Embryonic facial prominence (tissue), 1 donor: Measurements from ENCODE around the gene TSPAN18.

ENCODE experiments used
- DNase-seq: peaks from one replicate; pipeline ENCODE4 v3.0.0-alpha.2; 2016; ENCODE audit errors: extremely low spot score

Gene TSPAN18

GRCh38 chr11:44759743-44760476 lies 33.1 kb downstream of the TSPAN18 start:
- DNase-seq, result no peak

GRCh38 chr11:44760477-44760872 lies 33.7 kb downstream of the TSPAN18 start:
- DNase-seq, result no peak

DNA sequence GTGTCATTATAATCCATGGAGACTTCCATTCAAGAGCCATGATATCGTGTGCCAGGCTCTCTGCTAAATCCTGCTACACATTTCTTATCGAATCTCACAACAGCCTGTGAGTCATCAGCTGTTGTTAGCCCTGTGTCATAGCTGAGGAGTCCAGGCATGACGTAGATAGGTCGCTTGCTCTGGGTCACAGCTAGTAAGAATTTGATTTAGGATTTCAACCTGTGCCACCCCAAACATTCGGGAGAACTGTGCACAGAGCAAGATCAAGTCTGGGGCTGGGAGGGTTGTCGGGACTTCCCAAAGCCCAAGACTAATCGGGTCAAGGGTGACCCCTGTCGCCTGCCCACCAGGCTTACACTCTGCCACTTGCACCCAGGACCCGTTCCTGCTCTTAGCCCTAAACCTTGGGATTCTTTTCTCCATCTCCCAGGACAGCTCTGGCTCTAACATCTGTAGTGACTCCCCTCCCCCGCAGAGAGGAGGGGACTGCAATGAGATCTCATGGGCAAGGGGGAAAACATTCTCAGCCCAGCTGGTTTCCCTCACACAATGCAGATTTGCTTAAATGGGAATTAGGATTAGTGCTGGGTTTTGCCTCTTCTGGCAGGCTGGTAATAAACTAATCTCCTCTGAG lies 34.3 kb downstream of the TSPAN18 start:
- DNase-seq, result no peak

DNA sequence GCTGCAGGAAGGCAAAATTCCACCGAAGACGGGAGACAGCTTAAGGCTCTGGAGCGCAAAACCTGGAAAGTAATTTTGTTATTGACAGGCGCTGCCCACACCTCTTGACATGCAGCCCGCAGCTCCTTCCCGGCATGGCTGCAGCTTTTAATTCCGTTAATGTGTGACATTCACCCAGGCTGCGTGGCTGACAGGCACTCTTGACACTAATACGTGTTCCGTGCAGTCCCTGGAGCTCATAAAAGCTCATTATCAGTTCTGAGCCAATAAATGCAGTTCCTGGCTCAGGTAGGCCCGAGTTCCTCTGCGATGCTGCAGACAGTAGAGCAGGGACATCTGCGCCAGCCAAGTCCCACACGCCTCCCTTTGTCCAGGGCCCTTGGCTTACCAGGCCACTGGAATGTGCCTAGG lies 34.8 kb downstream of the TSPAN18 start:
- no peak for DNase-seq

GRCh38 chr11:44763121-44763820 lies 36.5 kb downstream of the TSPAN18 start:
- no peak for DNase-seq

DNA sequence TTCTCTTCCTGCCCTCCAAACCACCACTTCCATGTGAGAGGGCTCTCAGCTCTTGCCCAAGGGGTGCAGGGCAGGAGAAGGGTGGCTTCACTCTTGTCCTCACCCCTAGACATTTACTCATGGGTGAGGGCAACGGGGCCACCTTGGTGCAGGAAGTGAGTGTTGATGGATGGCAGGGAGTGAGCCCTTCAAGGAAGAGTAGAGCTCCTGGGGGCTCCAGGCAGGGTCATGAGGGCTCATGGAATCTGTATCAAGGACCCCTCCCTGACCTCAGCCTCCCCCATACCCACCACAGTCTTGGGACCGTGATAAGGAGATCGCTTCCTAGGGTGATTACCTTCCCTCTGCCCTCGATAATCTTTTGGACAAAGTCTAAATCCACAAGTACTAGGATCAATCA lies 37.8 kb downstream of the TSPAN18 start:
- DNase-seq, result no peak

DNA sequence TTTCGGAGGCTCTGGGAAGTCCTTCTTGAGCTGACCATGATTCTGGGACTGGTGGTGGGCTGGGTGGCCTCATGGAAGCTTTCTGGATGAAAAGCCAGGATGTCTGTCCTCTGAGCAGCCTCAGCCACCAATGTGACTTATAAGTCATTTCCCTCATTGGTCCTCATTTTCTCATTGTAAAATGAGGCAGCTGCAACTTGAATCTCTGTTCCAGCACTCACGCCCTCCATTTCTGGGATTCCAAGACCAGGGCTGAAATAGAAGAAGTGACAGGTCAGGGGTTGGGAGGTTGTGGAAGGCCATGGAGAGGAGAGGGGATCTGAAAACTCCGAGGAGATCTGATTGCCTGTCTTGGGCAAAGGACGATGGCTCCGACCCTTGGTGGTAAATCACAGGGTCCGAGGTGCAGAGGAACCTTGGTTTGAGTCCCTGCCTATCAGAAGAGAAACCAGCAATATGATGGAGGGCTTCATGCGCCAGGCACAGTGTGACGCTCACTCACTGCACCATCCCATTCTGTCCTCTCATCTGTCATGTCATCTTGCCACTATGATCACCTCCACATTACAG lies 38.3 kb downstream of the TSPAN18 start:
- no peak for DNase-seq

DNA sequence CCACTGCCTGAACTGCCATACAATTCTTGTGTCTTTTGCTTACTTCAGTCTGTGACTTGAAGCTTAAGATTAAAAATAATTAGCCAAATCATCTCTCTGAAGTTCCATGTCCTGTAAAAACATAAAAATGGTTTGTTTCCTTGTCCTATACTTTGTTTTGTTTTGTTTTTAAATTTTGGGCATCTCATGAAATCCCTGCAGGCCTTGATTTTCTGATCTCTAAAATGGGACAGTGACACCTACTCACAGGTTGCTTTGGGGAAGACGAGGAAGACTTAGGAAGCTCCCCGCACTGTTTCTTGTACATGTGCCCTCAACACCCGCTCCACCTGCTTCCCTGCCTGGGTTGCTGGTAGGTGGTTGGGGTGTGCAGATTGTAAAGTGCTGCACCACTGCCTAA lies 38.9 kb downstream of the TSPAN18 start:
- no peak for DNase-seq

DNA sequence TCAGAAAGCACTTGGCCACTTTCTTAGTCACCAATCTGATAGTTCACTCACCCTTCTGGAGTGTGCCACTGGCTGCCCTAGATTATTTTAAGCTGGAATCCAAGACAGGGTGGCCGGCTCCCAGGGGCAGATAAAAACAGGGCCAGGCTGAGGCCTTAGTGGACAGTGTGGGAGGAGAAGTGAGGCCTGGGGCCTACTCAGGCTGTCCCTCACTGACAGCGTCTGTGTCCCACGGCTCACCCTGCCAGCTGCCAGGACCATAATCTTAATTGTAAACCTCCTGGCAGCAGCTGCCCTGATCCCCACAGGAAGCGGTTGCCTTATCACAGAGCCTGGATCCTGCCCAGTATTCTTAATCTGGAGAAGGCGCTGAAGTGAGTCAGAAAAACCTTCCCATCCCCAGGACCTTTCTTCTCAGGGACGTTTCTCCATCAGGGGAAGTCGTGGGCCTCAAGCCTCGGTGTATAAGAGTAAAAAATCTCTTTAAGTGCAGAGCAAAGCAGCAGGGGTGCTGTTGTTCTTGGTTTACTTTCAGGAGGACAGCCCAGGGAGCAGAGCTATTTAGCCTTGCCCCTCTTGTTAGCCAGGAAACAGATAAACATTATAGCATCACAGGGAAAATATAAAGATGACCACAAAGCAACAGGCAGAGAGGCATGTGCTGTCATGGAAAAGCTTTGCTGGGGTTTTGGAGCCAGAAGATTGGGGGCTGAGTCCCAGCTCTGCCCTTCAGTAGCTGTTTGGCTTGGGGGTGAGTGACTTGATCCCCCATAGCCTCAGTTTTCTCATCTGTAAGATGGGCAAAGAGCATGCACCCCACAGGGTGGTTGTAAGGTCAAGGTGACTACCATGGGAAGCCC lies 39.6 kb downstream of the TSPAN18 start:
- no peak for DNase-seq

GRCh38 chr11:44766972-44767278 lies 40.2 kb downstream of the TSPAN18 start:
- DNase-seq, result no peak

DNA sequence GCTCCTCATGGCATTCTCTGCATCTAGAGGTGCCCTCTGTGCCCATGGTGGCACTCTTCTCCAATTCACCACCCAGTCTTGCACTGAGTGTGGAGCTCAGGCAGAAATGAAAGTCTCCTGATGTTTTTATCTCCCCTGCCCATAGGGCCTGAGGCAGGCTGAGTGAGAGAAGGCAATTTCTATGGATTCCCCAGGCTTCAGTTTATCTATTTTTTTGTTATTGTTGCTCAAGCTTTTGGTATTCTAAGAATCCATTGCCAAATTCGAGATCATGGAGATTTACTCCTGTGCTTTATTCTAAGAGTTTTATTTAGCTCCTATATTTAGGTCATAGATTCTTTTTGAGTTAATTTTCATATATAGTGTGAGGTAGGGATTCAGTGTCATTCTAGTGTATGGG lies 40.7 kb downstream of the TSPAN18 start:
- DNase-seq, result no peak

DNA sequence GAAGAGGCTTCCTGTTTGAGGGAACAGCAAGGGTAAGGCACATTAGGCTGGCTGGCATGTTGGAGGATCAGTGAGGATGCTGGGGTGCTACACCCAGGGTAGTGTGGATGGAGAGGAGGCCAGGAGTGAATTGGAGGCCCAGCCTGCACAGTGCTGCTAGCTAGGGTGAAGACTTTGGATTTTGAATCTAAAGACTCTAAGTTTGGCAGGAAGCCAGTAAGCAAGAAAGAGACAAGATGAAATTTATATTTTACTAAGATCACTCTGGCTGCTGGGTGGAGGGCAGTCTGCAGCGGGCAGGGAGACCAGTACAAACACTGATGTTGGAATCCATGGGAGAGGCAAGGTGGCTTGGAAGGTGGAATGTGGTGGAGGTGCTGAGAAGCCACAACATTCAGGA lies 43.6 kb downstream of the TSPAN18 start:
- no peak for DNase-seq

DNA sequence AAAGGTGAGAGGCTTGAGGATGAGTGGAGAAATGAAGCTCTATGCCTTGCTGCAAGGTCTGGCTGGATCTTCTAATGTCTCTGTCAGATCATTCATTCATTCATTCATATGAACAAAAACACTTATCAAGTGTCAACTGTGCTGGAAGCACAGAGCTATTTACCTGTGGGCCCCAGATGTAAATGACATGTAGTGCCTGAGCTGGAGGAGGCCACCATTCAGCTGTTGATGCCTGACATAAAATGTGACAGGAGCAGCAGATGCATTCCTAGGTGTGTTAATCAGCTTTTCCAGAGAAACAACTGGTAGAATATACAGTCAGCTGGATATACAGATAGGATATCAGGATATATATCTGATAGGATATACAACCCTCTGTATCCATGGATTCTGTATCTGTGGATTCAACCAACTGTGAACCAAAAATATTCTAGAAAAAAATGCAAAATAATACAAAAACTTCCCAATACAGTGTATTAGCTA lies 44.5 kb downstream of the TSPAN18 start:
- DNase-seq, result no peak

- no peak for DNase-seq
Observed at GRCh38 chr11:44771841-44772240, 45.1 kb downstream of the TSPAN18 start.

GRCh38 chr11:44773351-44773965 lies 46.7 kb downstream of the TSPAN18 start:
- DNase-seq, result no peak

DNA sequence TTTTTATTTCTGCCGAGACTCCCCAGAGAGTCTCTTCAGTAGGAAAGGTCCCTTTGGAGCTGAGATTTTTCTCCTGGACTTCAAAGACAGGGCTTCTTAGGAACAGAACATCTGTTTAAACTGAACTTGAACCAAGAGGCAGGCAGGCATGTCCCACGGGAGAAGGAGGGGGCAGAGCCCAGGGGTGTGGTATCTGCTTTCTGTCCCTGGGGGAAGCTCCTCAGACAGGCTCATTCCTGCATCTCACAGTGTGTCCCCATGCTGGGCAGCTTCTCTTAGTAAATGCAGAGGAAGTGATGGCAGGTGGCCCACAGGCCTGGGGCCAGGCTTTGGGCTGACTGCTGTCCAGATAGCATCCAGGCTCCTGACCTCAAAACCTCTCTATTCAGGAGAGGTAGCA lies 47.3 kb downstream of the TSPAN18 start:
- no peak for DNase-seq

GRCh38 chr11:44774731-44775130 lies 48.0 kb downstream of the TSPAN18 start:
- no peak for DNase-seq

DNA sequence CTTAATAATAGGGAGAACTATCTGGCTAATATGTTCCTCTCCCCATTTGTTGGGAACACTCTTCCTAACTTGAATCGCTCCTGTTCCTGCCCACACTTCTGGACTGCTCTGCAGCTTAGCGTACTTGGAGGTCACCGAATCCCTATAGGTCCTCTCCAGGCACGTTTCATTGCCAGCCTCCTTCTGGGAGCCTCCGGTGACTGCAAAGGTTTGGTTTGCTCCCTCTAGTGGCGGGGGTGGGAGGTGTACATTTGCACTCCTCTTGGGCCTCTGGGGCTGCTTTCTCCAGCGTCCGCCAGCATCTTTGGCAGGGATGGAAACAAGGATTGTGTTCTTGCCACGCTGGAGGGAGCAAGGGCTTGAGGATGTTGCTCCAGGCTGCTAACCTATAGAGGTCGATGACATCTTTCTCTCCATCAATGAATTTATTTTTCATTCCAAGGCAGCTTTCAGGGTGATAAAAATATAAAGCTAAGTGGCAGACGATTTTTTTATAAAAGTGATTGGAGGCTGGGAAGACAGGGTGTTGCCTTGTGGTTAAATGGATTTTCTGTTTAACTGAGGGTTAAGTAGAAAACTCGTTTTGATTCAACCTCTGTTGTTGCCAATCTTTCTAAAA lies 48.7 kb downstream of the TSPAN18 start:
- DNase-seq, result no peak

- DNase-seq, result no peak
Observed at GRCh38 chr11:44775985-44776446, 49.3 kb downstream of the TSPAN18 start.

- no peak for DNase-seq
Observed at GRCh38 chr11:44776551-44777208, 49.9 kb downstream of the TSPAN18 start.
